Measurements from ENCODE around the gene S100A9. TPM values are rescaled to one million over a fixed set of nuclear protein-coding genes. Genes with fewer than 3 reads are reported as not detected.

Gene S100A9
- total and polyA plus RNA-seq, 2 of the 4 experiments (the other 2 are of a cell fraction) = not detected

DNA sequence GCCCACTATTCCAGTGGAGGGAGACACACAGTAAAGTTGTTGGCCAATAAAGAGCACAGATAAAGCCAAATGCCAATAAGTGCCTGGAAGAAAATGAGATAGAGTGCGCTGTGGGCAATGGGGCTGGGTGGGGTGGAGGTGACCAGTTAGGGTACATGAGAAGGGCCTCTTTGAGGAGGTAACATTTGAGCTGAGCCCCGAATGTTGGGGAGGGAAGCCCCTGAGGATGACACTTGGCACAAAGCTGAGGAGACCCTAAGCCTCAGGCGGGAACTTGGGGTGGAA, 979 bp downstream of the S100A9 start:
- intact Hi-C loops (cut with micrococcal nuclease) = no loop called here
- WGBS, 2 experiments (ENCODE audit: extremely low coverage in 2 of 2, insufficient read length in 1 of 2) = no CpG with 5 or more reads among the region's 3 CpGs
- POLR2A ChIA-PET (ENCODE audit: unreplicated experiment) = no interaction called here

More for the DNA sequence above, 979 bp downstream of the S100A9 start:
- in situ Hi-C loops (cut with MboI; ENCODE audit: low sequenced_read_pairs) (no loop called here), dilution Hi-C loops (cut with HindIII; ENCODE audit: low sequenced_read_pairs, unreplicated experiment) (no loop called here)
- Histone ChIP-seq H3K4me3 (ENCODE audit: insufficient read depth, low read depth, low read length) (no peak overlapping the region), H3K4me1 (ENCODE audit: control insufficient read depth, insufficient read depth, low read length) (no peaks in the 10 kb centered on the region), H2BK15ac (ENCODE audit: low read depth, low read length) (no peak overlapping the region), H3K18ac (ENCODE audit: low read depth, low read length) (no peak overlapping the region), H3K27ac (ENCODE audit: insufficient read depth, low read length) (no peak overlapping the region), H3K9ac (ENCODE audit: low read depth, low read length) (no peak overlapping the region), H2AFZ (replicated peaks; ENCODE audit: low read length, poor library complexity) (no peak overlapping the region), H2BK120ac (ENCODE audit: low read depth, low read length) (no peak overlapping the region), H2BK20ac (ENCODE audit: low read depth, low read length) (no peak overlapping the region), H2BK5ac (ENCODE audit: low read depth, low read length, poor library complexity, severe bottlenecking) (no peak overlapping the region), H3K14ac (replicated peaks; ENCODE audit: low read depth, low read length) (no peak overlapping the region), H4K91ac (ENCODE audit: insufficient read depth, low read depth, low read length) (no peak overlapping the region), H3K4ac (ENCODE audit: low read depth, low read length) (no peak overlapping the region), H3K79me1 (ENCODE audit: low read depth in 1 of 2, low read length in 2 of 2) (no peaks in the 10 kb centered on the region), H4K20me1 (ENCODE audit: insufficient read depth, low read length) (no peaks in the 10 kb centered on the region), H4K8ac (ENCODE audit: low read depth in 2 of 2, low read length in 2 of 2) (no peak overlapping the region), H3K9me1 (ENCODE audit: insufficient read depth, low read length) (no peaks in the 10 kb centered on the region), H3K36me3 (ENCODE audit: control insufficient read depth, insufficient read depth, low read length) (no peaks in the 10 kb centered on the region), H3K56ac (ENCODE audit: extremely low read depth, insufficient read depth, low read length) (no peak overlapping the region), H3K9me3 (ENCODE audit: control insufficient read depth, insufficient read depth, low read length) (no peaks in the 10 kb centered on the region), H2AK5ac (ENCODE audit: low read depth, low read length) (no peak overlapping the region), H2AK9ac (replicated peaks; ENCODE audit: low read depth, low read length, poor library complexity) (no peak overlapping the region), H3K23ac (ENCODE audit: low read depth, low read length) (no peak overlapping the region), H4K5ac (ENCODE audit: low read depth, low read length) (no peak overlapping the region), H3K27me3 (ENCODE audit: control insufficient read depth, insufficient read depth, low read length) (peaks cover 12% of the 10 kb centered on the region; the same call in 1 of the 2 replicates), H3K4me2 (ENCODE audit: low read depth, low read length) (no peak overlapping the region)
- ATAC-seq (ENCODE audit: low read depth) = no peak
- no TSS peak for BruUV-seq (replicated peaks)
- TF ChIP-seq RAD21 (IDR thresholded peaks at IDR 0.05; ENCODE audit: low read length) (no peak), MAZ (IDR thresholded peaks at IDR 0.05; ENCODE audit: borderline replicate concordance, low read depth, low read length) (no peak)
- no peak for DNase-seq
- CTCF ChIA-PET = no interaction called here
